ENCODE data around the gene C12orf43. TPM values are rescaled to one million over a fixed set of nuclear protein-coding genes. Genes with fewer than 3 reads are reported as not detected.

Gene C12orf43
- total RNA-seq, 4 donors from 2014 or later: 15.1 to 20.2 (median 17.7) TPM

GRCh38 chr12:121010860-121011259 is 5.4 kb downstream of the C12orf43 start:
- WGBS, 2 donors (ENCODE audit: low coverage in 1 of 2): 70 to 92% methylated on average over 4 to 8 of the region's 8 CpGs
- H3K27ac ChIP-seq: no peak overlapping the region
- no peaks in the 10 kb centered on the region for H3K27me3 ChIP-seq
- no peak overlapping the region for H3K4me3 ChIP-seq
- peaks cover 0 to 77% of the 10 kb centered on the region in 2 donors for H3K36me3 ChIP-seq
- ATAC-seq: no peak
- H3K9me3 ChIP-seq: no peaks in the 10 kb centered on the region
- H3K4me1 ChIP-seq: peaks cover 5 to 11% (median 6%) of the 10 kb centered on the region in 3 donors
- TF ChIP-seq POLR2A (IDR thresholded peaks at IDR 0.05) (no peak), POLR2AphosphoS5 (IDR thresholded peaks at IDR 0.05) (no peak), EP300 (IDR thresholded peaks at IDR 0.05) (no peak), CTCF (IDR thresholded peaks at IDR 0.05) (no peak)

GRCh38 chr12:121009741-121010140 is 6.5 kb downstream of the C12orf43 start:
- Histone ChIP-seq H3K4me3 (no peak overlapping the region), H3K4me1 (no peaks in the 10 kb centered on the region), H3K27ac (no peak overlapping the region), H3K36me3 (peaks cover 0 to 88% of the 10 kb centered on the region in 2 donors), H3K27me3 (no peaks in the 10 kb centered on the region), H3K9me3 (no peaks in the 10 kb centered on the region)
- ATAC-seq: no peak
- WGBS, 2 donors (ENCODE audit: low coverage in 1 of 2): 46 to 53% methylated on average over 4 to 7 of the region's 10 CpGs
- no peak for TF ChIP-seq POLR2AphosphoS5 (IDR thresholded peaks at IDR 0.05)
- TF ChIP-seq EP300 (IDR thresholded peaks at IDR 0.05): no peak
- TF ChIP-seq CTCF (IDR thresholded peaks at IDR 0.05): peak in 3 of 4 experiments; percentile 23 to 36 (median 31)
- no peak for TF ChIP-seq POLR2A (IDR thresholded peaks at IDR 0.05)

GRCh38 chr12:121008347-121009098 is 7.8 kb downstream of the C12orf43 start:
- no peak for ATAC-seq
- no peak for TF ChIP-seq CTCF (IDR thresholded peaks at IDR 0.05)
- no peak for TF ChIP-seq POLR2A (IDR thresholded peaks at IDR 0.05)
- no peak for TF ChIP-seq POLR2AphosphoS5 (IDR thresholded peaks at IDR 0.05)
- no peak for TF ChIP-seq EP300 (IDR thresholded peaks at IDR 0.05)
- Histone ChIP-seq H3K4me1 (no peaks in the 10 kb centered on the region), H3K27ac (no peak overlapping the region), H3K36me3 (peaks cover 0 to 97% of the 10 kb centered on the region in 2 donors), H3K9me3 (no peaks in the 10 kb centered on the region), H3K4me3 (no peak overlapping the region), H3K27me3 (no peaks in the 10 kb centered on the region)
- WGBS, 2 donors (ENCODE audit: low coverage in 1 of 2): 91 to 96% methylated on average over 5 to 6 of the region's 8 CpGs

GRCh38 chr12:121005346-121005815 is 10.9 kb downstream of the C12orf43 start:
- no peak overlapping the region for H3K4me3 ChIP-seq
- H3K27me3 ChIP-seq: no peaks in the 10 kb centered on the region
- TF ChIP-seq POLR2A (IDR thresholded peaks at IDR 0.05) (no peak), POLR2AphosphoS5 (IDR thresholded peaks at IDR 0.05) (no peak), CTCF (IDR thresholded peaks at IDR 0.05) (peak in 1 of 4 experiments; percentile 30), EP300 (IDR thresholded peaks at IDR 0.05) (no peak)
- H3K9me3 ChIP-seq: no peaks in the 10 kb centered on the region
- no peak for ATAC-seq
- 60 to 66% methylated on average over 1 to 8 of the region's 9 CpGs for WGBS, 2 donors (ENCODE audit: low coverage in 1 of 2)
- H3K4me1 ChIP-seq: no peaks in the 10 kb centered on the region
- peaks cover 0 to 100% of the 10 kb centered on the region in 2 donors for H3K36me3 ChIP-seq
- no peak overlapping the region for H3K27ac ChIP-seq
